Measurements from ENCODE around the gene NRXN2. TPM values are rescaled to one million over a fixed set of nuclear protein-coding genes. Genes with fewer than 3 reads are reported as not detected.
A peak's percentile ranks its signal among the peaks of the same experiment; 100 is the strongest.

The NRXN2 gene
- total and polyA plus RNA-seq, 2 of the 13 experiments (the other 11 are each of a cell fraction or from before 2014, with no cell fraction given) = not detected

DNA sequence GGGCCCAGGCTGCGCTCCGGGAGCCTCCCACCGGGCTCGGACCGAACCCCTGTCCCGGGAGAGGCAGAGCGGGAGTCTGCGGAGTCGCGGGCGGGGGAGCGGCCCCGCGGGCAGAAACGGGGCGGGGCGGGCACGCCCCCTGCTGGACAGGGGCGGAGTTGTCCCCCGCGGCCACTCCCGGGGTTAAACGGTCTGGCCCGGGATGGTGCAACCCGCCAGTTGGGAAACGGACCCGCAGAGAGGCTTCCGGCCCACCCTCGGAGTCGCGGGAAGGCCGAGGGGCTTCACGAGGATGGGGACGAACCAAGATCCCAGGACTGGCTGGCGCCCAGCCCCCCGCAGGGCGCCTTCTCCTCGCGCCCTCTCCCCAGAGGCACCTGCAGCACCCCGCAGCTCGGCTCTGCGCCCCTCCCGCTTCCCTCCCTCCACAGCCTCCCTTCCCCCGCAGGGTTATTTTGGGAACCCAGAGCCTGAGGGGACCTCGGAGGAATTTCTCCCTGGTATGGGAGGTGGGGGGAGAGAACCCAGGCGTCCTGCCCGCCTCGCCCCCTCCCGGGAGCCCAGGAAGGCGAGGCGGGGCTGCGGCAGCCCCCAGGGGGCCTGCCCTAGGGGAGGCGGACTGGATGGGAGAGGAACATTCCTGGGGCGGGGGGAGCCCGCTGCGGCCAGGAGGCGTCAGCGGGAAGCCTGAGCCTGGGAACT, 20.0 kb upstream of the NRXN2 start (continued):
- TF ChIP-seq IKZF1 (IDR thresholded peaks at IDR 0.05) = no peak
- no peak for TF ChIP-seq ZNF652 (CRISPR knock-in tag; IDR thresholded peaks at IDR 0.05; ENCODE audit: borderline replicate concordance, low read depth)
- TF ChIP-seq MLX (CRISPR knock-in tag; IDR thresholded peaks at IDR 0.05) = no peak
- TF ChIP-seq ETV5 (CRISPR knock-in tag; IDR thresholded peaks at IDR 0.05; ENCODE audit: borderline replicate concordance) = 0 out of 2 replicates have a peak, but pooled peaks have one; percentile 42
- no peak for TF ChIP-seq ZMAT5 (CRISPR knock-in tag; IDR thresholded peaks at IDR 0.05; ENCODE audit: borderline replicate concordance, low read depth)
- TF ChIP-seq NONO (IDR thresholded peaks at IDR 0.05) = no peak
- TF ChIP-seq NONO (CRISPR knock-in tag; conservative IDR thresholded peaks at IDR 0.05) = no peak
- TF ChIP-seq KDM2A (CRISPR knock-in tag; IDR thresholded peaks at IDR 0.05; ENCODE audit: borderline replicate concordance, low read depth) = peak; percentile 42; the same call in 1 of the 2 replicates
- no peak for TF ChIP-seq KLF15 (CRISPR knock-in tag; IDR thresholded peaks at IDR 0.05; ENCODE audit: borderline replicate concordance)
- TF ChIP-seq PATZ1 (CRISPR knock-in tag; IDR thresholded peaks at IDR 0.05) = peak; percentile 10; the same call in 1 of the 2 replicates
- TF ChIP-seq ZNF720 (CRISPR knock-in tag; IDR thresholded peaks at IDR 0.05) = no peak
- no peak for TF ChIP-seq SMAD3 (CRISPR knock-in tag; IDR thresholded peaks at IDR 0.05)
- no peak for TF ChIP-seq ZNF761 (CRISPR knock-in tag; conservative IDR thresholded peaks at IDR 0.05)
- TF ChIP-seq ZNF670 (CRISPR knock-in tag; IDR thresholded peaks at IDR 0.05; ENCODE audit: borderline replicate concordance) = no peak
- no peak for TF ChIP-seq LCORL (IDR thresholded peaks at IDR 0.05)
- no peak for TF ChIP-seq LCORL (CRISPR knock-in tag; IDR thresholded peaks at IDR 0.05)
- TF ChIP-seq RBAK (CRISPR knock-in tag; IDR thresholded peaks at IDR 0.05) = no peak
- no peak for TF ChIP-seq PAF1 (CRISPR knock-in tag; IDR thresholded peaks at IDR 0.05)
- TF ChIP-seq MXI1 (IDR thresholded peaks at IDR 0.05; ENCODE audit: borderline replicate concordance, low read depth, low read length) = no peak
- TF ChIP-seq PTBP1 (IDR thresholded peaks at IDR 0.05; ENCODE audit: low read depth, low read length, poor library complexity, severe bottlenecking) = no peak
- 0 out of 2 replicates have a peak, but pooled peaks have one; percentile 38 for TF ChIP-seq RNF2 (conservative IDR thresholded peaks at IDR 0.05; ENCODE audit: low read depth)
- TF ChIP-seq MBNL3 (CRISPR knock-in tag; conservative IDR thresholded peaks at IDR 0.05) = no peak
- TF ChIP-seq MAFF (IDR thresholded peaks at IDR 0.05; ENCODE audit: low read depth, low read length) = no peak
- 0 out of 2 replicates have a peak, but pooled peaks have one; percentile 30 for TF ChIP-seq ZNF564 (CRISPR knock-in tag; IDR thresholded peaks at IDR 0.05)
- TF ChIP-seq, protein P1, sequence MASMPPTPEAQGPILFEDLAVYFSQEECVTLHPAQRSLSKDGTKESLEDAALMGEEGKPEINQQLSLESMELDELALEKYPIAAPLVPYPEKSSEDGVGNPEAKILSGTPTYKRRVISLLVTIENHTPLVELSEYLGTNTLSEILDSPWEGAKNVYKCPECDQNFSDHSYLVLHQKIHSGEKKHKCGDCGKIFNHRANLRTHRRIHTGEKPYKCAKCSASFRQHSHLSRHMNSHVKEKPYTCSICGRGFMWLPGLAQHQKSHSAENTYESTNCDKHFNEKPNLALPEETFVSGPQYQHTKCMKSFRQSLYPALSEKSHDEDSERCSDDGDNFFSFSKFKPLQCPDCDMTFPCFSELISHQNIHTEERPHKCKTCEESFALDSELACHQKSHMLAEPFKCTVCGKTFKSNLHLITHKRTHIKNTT (CRISPR knock-in tag; IDR thresholded peaks at IDR 0.05) = no peak
